ENCODE measurements around the gene ABHD17C. TPM values are rescaled to one million over a fixed set of nuclear protein-coding genes. Genes with fewer than 3 reads are reported as not detected.

The ABHD17C gene
- total and polyA plus RNA-seq, 2 donors (not counting 3 experiments of a cell fraction or from before 2014, with no cell fraction given): 5.9 to 10.9 TPM

GRCh38 chr15:80798911-80799310 is 103.8 kb downstream of the ABHD17C start:
- H2AFZ ChIP-seq (ENCODE audit: low read depth, low read length): no peak overlapping the region
- intact Hi-C loops (cut with micrococcal nuclease) (no loop called here), dilution Hi-C loops (cut with MboI; ENCODE audit: extremely low pct_ligation_motif_present, low sequenced_read_pairs) (no loop called here)
- no peaks in the 10 kb centered on the region for H3K9me1 ChIP-seq (replicated peaks; ENCODE audit: control insufficient read depth, extremely low read depth, insufficient read depth, low read length)
- no peak overlapping the region for H3K4me3 ChIP-seq (replicated peaks in 1 of 3; ENCODE audit: insufficient read depth in 1 of 3, low read depth in 1 of 3, low read length in 3 of 3)
- no TSS peak for BruUV-seq (replicated peaks)
- no peak overlapping the region for H3K27ac ChIP-seq (ENCODE audit: insufficient read depth, low read depth, low read length)
- no peak for FAIRE-seq
- no peak for DNase-seq (ENCODE audit: low read depth, low spot score)
- no peak overlapping the region for H3K9ac ChIP-seq (replicated peaks; ENCODE audit: extremely low read depth, insufficient read depth, low read length)
- CTCF ChIA-PET: no interaction called here
- no peaks in the 10 kb centered on the region for H4K20me1 ChIP-seq (replicated peaks; ENCODE audit: control insufficient read depth, extremely low read depth, insufficient read depth, low read length)
- POLR2A ChIA-PET: no interaction called here
- H3K9me3 ChIP-seq (replicated peaks; ENCODE audit: control insufficient read depth, insufficient read depth, low read length): no peaks in the 10 kb centered on the region
- no peak overlapping the region for H3K4me2 ChIP-seq (ENCODE audit: insufficient read depth, low read length)
- no peaks in the 10 kb centered on the region for H3K36me3 ChIP-seq (ENCODE audit: control insufficient read depth in 2 of 2, extremely low read depth in 1 of 2, insufficient read depth in 2 of 2, low read length in 2 of 2)
- H3K4me1 ChIP-seq (ENCODE audit: control insufficient read depth, extremely low read depth, insufficient read depth, low read length): peaks cover 11% of the 10 kb centered on the region
- no peaks in the 10 kb centered on the region for H3K79me2 ChIP-seq (ENCODE audit: control insufficient read depth, insufficient read depth, low read length)
- no peaks in the 10 kb centered on the region for H3K27me3 ChIP-seq (ENCODE audit: control insufficient read depth in 2 of 2, insufficient read depth in 2 of 2, low read length in 2 of 2)
- TF ChIP-seq CTCF (IDR thresholded peaks at IDR 0.05; ENCODE audit: extremely low read depth in 1 of 2, insufficient read depth in 1 of 2, low read depth in 1 of 2, low read length in 2 of 2): no peak
- no peak for TF ChIP-seq JUN (IDR thresholded peaks at IDR 0.05; ENCODE audit: borderline replicate concordance, insufficient read depth, insufficient read length, low read depth)
- TF ChIP-seq FOS (IDR thresholded peaks at IDR 0.05; ENCODE audit: borderline replicate concordance, insufficient read depth, low read length): no peak
- no peak for TF ChIP-seq POLR2A (IDR thresholded peaks at IDR 0.05; ENCODE audit: low read depth, low read length)
- no peak for TF ChIP-seq MAX (IDR thresholded peaks at IDR 0.05; ENCODE audit: insufficient read depth, insufficient read length)
- TF ChIP-seq EZH2 (IDR thresholded peaks at IDR 0.05; ENCODE audit: borderline replicate concordance, low read depth, low read length, severe bottlenecking): no peak
- no peak for TF ChIP-seq GATA2 (IDR thresholded peaks at IDR 0.05; ENCODE audit: insufficient read depth, insufficient read length, low read depth, low read length)
- no peak for TF ChIP-seq POLR2AphosphoS5 (IDR thresholded peaks at IDR 0.05; ENCODE audit: insufficient read depth, low read depth, low read length)
- TF ChIP-seq MYC (IDR thresholded peaks at IDR 0.05; ENCODE audit: low read depth, low read length): no peak

Measured in endothelial cell of umbilical vein (primary cell).